ENCODE results near the gene RAD18.

The RAD18 gene

GRCh38 chr3:8856721-8857120 lies 106.6 kb downstream of the RAD18 start:
- no peak for DNase-seq

GRCh38 chr3:8856071-8856470 lies 107.2 kb downstream of the RAD18 start:
- DNase-seq = no peak

GRCh38 chr3:8854656-8855055 lies 108.6 kb downstream of the RAD18 start:
- DNase-seq = no peak

DNA sequence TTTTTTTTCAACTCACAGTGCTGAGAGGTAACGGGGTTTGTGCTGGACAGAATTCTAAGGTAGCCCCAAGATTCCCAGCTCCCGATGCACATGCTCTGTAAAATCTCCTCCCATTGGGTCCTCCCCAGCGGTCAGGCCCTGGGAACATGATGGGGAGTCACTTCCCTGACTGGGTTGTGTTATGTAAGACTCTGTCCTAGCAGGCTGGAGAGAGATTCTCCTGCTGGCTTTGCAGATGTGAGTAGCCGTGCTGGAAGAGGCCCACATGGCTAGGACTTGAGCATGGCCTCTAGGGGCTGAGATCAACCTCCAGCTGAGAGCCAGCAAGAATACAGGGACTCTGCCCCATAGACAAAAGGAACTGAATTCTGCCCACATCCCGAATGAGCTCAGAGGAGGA lies 110.2 kb downstream of the RAD18 start:
- no peak for DNase-seq

GRCh38 chr3:8852511-8852910 lies 110.8 kb downstream of the RAD18 start:
- no peak for DNase-seq

GRCh38 chr3:8851703-8852102 lies 111.6 kb downstream of the RAD18 start:
- DNase-seq = no peak

DNA sequence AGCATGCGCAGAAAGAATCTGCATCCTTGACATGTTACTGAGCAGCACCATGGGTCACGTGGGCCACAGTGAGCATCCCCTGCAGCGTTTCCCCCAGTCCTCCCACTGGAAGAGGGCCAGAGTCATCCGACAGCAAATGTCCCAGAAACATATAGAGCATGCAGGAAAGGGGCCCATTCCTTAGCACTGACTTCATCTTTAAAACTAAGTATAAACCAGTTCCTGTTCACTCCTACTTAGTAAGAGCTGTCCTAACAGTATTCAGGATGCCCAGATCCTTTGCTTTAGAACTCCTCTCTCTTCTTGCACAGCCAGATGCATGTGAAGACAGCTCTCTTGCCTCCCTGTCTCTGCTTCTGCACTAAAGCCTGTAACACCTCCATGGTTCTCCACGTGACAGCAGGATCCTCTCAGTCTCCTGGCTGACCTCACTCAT lies 114.6 kb downstream of the RAD18 start:
- DNase-seq = no peak

DNA sequence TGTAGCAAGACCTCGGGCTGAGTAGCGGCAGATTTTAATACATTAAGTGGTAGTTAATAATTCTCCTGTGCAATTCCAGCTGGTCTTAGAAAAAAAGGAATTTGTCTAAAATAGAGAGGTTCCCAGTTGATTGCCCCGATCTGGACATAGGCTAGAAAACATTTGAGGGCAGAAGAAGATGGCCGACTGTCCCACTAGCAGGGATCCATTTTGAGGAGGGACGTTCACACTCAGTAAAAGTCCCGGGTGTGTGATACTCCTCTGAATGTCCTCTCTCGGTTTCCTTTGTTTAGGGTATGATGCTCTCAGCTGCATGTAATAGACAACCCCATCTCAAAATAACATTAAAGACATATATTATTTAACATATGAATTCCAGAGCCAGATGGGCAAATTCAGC lies 116.0 kb downstream of the RAD18 start:
- DNase-seq = no peak

DNA sequence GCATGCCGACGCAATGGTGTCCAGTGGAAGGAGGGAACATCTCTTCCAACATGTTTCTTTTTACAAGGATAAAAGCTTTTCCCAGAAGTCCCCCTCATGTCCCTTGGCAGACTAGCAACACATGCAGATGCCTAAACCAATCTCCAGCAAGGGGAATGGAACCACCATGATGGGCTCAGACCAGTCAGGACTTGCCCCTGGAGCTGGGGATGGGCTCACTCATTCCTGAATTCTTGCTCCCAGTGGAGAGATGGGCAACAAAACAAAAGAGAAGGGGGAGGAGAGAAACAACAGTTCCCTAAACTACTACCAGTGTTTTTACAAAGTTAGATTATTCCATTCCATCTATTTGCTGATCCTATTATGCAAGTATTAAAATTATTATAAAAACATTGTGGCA lies 117.1 kb downstream of the RAD18 start:
- no peak for DNase-seq

GRCh38 chr3:8845641-8846040 lies 117.6 kb downstream of the RAD18 start:
- no peak for DNase-seq

GRCh38 chr3:8843347-8843746 lies 119.9 kb downstream of the RAD18 start:
- DNase-seq = no peak

- DNase-seq = no peak
Measured at GRCh38 chr3:8842293-8842692, 121.0 kb downstream of the RAD18 start.

- DNase-seq = no peak
Measured at GRCh38 chr3:8841472-8841871, 121.8 kb downstream of the RAD18 start.

- no peak for DNase-seq
Measured at GRCh38 chr3:8840556-8840955, 122.7 kb downstream of the RAD18 start.

- DNase-seq = no peak
Measured at GRCh38 chr3:8839607-8840325, 123.5 kb downstream of the RAD18 start.

DNA sequence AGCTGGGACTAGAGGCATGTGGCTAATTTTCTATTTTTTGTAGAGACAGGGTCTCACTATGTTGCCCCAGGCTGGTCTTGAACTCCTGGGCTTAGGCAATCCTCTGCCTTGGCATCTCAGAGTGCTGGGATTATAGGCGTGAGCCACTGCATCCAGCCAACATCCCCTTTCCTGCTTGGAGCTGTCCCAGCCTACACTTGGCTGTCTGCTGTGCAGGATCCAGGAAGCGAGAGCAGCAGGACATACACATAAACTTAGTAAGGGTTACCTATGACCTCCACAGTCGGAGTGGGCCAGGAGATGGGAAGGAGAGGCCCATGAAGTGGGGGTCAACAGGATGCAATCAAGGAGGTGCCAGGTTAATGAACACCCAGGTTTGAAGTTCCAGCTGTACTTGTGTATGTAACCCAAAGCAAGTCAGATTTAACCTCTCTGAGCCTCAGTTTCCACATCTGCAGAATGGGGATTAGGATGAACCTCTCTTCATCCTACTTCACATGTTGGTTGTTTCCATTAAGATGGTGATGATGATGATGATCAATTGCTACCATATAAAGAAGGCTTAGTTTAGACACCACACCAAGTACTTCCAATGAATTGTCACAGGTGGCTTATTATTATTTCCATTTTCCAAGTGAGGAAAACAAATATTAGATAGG lies 124.4 kb downstream of the RAD18 start:
- no peak for DNase-seq

GRCh38 chr3:8838234-8838633 lies 125.0 kb downstream of the RAD18 start:
- no peak for DNase-seq

GRCh38 chr3:8837162-8837561 lies 126.1 kb downstream of the RAD18 start:
- DNase-seq = no peak

- DNase-seq = no peak
Measured at GRCh38 chr3:8836096-8836495, 127.2 kb downstream of the RAD18 start.

DNA sequence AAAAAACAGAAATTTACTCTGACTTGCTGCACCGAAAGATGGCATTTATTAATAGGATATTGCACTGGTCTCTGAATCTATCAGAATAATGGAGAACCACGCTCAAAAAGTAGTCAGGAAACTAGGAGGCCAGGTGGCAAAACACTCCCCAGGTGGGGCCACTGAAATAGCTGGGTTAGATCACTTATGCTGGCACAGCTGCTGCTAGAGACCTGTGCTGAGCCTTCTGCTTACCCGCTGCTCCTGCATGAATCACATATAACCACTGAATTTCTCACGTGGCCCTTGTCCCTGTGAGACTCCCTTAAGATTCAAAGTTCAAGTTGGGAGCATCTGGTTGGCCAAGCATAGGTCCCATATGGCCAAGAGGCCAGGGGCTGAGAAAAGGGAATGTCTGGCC lies 127.9 kb downstream of the RAD18 start:
- no peak for DNase-seq

GRCh38 chr3:8834974-8835373 lies 128.3 kb downstream of the RAD18 start:
- DNase-seq = no peak

GRCh38 chr3:8827641-8828040 lies 135.6 kb downstream of the RAD18 start:
- no peak for DNase-seq

Measured in stimulated activated CD4-positive, alpha-beta T cell treated with anti-CD3 and anti-CD28 coated beads, Interleukin-4, amount 100 ng/mL, for 1 hour (primary cell).